AG09309 (cell line): Measurements from ENCODE around the gene CRYGD.
"Not testable (repeated sequence)": the region's sequence is repeated elsewhere in the genome, so short reads cannot be mapped to it uniquely, and the experiment has no call there.

ENCODE experiments used
- DNase-seq: peaks from one replicate; pipeline ENCODE4 v3.0.0-alpha.2; 2010; ENCODE audit warnings: low read depth
- H3K4me3 ChIP-seq: 2 replicates; pipeline ENCODE4 v1.5.1; 2011; ENCODE audit warnings: mild to moderate bottlenecking, low read depth, low read length, moderate library complexity; ENCODE audit not compliant: control insufficient read depth
- TF ChIP-seq, protein P1 (sequence below): IDR thresholded peaks from 2 replicates; pipeline ENCODE4 v1.5.1; 2011; ENCODE audit warnings: mild to moderate bottlenecking, low read depth, low read length, inconsistent platforms; ENCODE audit not compliant: insufficient read depth, control insufficient read depth; ENCODE audit errors: missing control alignments

The CRYGD gene

GRCh38 chr2:208118918-208119317 lies 5.4 kb downstream of the CRYGD start:
- H3K4me3 ChIP-seq: no peak overlapping the region
- DNase-seq: no peak
- TF ChIP-seq, protein P1, sequence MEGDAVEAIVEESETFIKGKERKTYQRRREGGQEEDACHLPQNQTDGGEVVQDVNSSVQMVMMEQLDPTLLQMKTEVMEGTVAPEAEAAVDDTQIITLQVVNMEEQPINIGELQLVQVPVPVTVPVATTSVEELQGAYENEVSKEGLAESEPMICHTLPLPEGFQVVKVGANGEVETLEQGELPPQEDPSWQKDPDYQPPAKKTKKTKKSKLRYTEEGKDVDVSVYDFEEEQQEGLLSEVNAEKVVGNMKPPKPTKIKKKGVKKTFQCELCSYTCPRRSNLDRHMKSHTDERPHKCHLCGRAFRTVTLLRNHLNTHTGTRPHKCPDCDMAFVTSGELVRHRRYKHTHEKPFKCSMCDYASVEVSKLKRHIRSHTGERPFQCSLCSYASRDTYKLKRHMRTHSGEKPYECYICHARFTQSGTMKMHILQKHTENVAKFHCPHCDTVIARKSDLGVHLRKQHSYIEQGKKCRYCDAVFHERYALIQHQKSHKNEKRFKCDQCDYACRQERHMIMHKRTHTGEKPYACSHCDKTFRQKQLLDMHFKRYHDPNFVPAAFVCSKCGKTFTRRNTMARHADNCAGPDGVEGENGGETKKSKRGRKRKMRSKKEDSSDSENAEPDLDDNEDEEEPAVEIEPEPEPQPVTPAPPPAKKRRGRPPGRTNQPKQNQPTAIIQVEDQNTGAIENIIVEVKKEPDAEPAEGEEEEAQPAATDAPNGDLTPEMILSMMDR: no peak

DNA sequence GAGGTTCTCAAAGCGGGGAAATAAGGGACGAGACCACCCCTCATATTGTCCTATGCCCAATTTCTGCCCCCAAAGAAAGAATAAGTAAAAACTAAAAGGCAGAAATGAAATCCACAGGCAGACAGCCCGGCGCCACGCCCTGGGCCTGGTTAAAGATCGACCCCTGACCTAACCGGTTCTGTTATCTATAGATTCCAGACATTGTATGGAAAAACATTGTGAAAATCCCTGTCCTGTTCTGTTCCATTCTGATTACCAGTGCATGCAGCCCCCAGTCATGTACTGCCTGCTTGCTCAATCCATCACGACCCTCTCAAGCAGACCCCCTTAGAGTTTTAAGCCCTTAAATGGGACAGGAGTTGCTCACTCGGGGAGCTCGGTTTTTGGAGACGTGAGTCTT lies 6.9 kb downstream of the CRYGD start:
- not testable (repeated sequence) for H3K4me3 ChIP-seq, DNase-seq

GRCh38 chr2:208112969-208113368 lies 11.4 kb downstream of the CRYGD start:
- no peak overlapping the region for H3K4me3 ChIP-seq
- TF ChIP-seq, protein P1: no peak
- DNase-seq: no peak

GRCh38 chr2:208112273-208112745 lies 12.0 kb downstream of the CRYGD start:
- not testable (repeated sequence) for DNase-seq, H3K4me3 ChIP-seq

DNA sequence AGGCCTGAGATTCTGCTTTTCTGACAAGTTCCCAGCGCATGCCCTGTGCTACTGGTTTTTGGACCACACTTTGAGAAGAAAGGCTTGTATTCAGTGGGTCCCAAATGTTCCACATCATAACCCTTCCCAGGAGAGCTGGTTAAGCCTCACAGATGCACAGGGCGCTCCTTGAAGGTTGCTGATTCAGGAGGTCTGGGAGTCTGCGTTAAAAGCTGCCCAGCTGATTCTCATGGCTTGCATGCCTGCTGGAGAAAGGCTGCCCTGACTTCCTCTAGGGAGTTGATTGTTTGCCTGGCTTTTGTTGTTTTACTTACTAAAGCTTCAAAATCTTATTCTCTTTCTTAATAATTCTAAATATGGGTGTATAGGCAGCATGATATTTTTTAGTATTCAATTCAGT lies 20.7 kb downstream of the CRYGD start:
- H3K4me3 ChIP-seq: no peak overlapping the region
- DNase-seq: no peak
- TF ChIP-seq, protein P1: no peak

- H3K4me3 ChIP-seq: no peak overlapping the region
- DNase-seq: no peak
- TF ChIP-seq, protein P1: peak; percentile 43
These were observed 22.4 kb downstream of the CRYGD start for GRCh38 chr2:208101716-208102631.

- no peak overlapping the region for H3K4me3 ChIP-seq
- no peak for DNase-seq
These were observed 24.4 kb downstream of the CRYGD start for GRCh38 chr2:208099682-208100470.

GRCh38 chr2:208098701-208099100 lies 25.6 kb downstream of the CRYGD start:
- not testable (repeated sequence) for DNase-seq, H3K4me3 ChIP-seq

More at GRCh38 chr2:208099682-208100470, 24.4 kb downstream of the CRYGD start:
- TF ChIP-seq, protein P1: no peak
